Loucy (cell line): ENCODE data around the gene ICE1.
"Not testable (repeated sequence)": the region's sequence is repeated elsewhere in the genome, so short reads cannot be mapped to it uniquely, and the experiment has no call there.

Experiments used
- H2AFZ ChIP-seq: fragments of 200-600 bp; sonication (generic); 2 replicates; pipeline ENCODE4 v1.6.0; 2016; ENCODE audit warnings: antibody characterized with exemption, mild to moderate bottlenecking, low read length, moderate library complexity
- H3F3A ChIP-seq: fragments of 200-600 bp; 2 replicates; pipeline ENCODE4 v1.6.0; 2016; ENCODE audit warnings: antibody characterized with exemption, low read depth, mild to moderate bottlenecking
- H3K27me3 ChIP-seq: fragments of 200-600 bp; sonication (generic); 2 replicates; pipeline ENCODE4 v1.6.1; 2014; ENCODE audit warnings: low read length, mild to moderate bottlenecking; ENCODE audit not compliant: insufficient read depth, poor library complexity, severe bottlenecking
- H3K36me3 ChIP-seq: fragments of 200-600 bp; sonication (generic); 2 replicates; pipeline ENCODE4 v1.6.1; 2016; ENCODE audit warnings: low read length; ENCODE audit not compliant: insufficient read depth
- H3K4me1 ChIP-seq: fragments of 200-600 bp; sonication (generic); 2 replicates; pipeline ENCODE4 v1.5.1; 2014; ENCODE audit warnings: low read length, mild to moderate bottlenecking; ENCODE audit not compliant: insufficient read depth, poor library complexity, severe bottlenecking
- H3K4me2 ChIP-seq: fragments of 200-600 bp; sonication (generic); 2 replicates; pipeline ENCODE4 v1.6.0; 2014; ENCODE audit warnings: antibody characterized with exemption, low read length, low read depth, mild to moderate bottlenecking; ENCODE audit not compliant: poor library complexity, severe bottlenecking
- H3K4me3 ChIP-seq: fragments of 200-600 bp; sonication (generic); 2 replicates; pipeline ENCODE4 v1.5.1; 2014; ENCODE audit warnings: low read length, mild to moderate bottlenecking, mixed read lengths; ENCODE audit not compliant: poor library complexity, severe bottlenecking
- H3K79me2 ChIP-seq: fragments of 200-600 bp; sonication (generic); 2 replicates; pipeline ENCODE4 v1.6.1; 2014; ENCODE audit warnings: low read length; ENCODE audit not compliant: insufficient read depth
- H3K9ac ChIP-seq: fragments of 200-600 bp; sonication (generic); 2 replicates; pipeline ENCODE4 v1.6.0; 2014; ENCODE audit warnings: mild to moderate bottlenecking, low read depth, low read length, moderate library complexity; ENCODE audit not compliant: poor library complexity, severe bottlenecking
- H3K9me2 ChIP-seq: fragments of 200-600 bp; sonication (generic); replicated peaks from 2 replicates; pipeline ENCODE4 v1.6.1; 2016; ENCODE audit warnings: low read depth, low read length, mixed read lengths
- H3K9me3 ChIP-seq: fragments of 200-600 bp; sonication (generic); 2 replicates; pipeline ENCODE4 v1.6.1; 2014; ENCODE audit warnings: mild to moderate bottlenecking, antibody characterized with exemption, low read length, low read depth; ENCODE audit not compliant: insufficient read depth
- H4K20me1 ChIP-seq: fragments of 200-600 bp; sonication (generic); 2 replicates; pipeline ENCODE4 v1.6.0; 2014; ENCODE audit warnings: antibody characterized with exemption, low read length, mild to moderate bottlenecking; ENCODE audit not compliant: insufficient read depth, poor library complexity, severe bottlenecking
- EZH2phosphoT487 ChIP-seq: fragments of 200-600 bp; IDR thresholded peaks from 2 replicates; pipeline ENCODE4 v1.6.1; 2018; ENCODE audit warnings: antibody characterized with exemption, mild to moderate bottlenecking, moderate library complexity, borderline replicate concordance
- TF ChIP-seq, protein P1 (sequence below): fragments of 200-600 bp; sonication (generic); conservative IDR thresholded peaks from 2 replicates; pipeline ENCODE4 v1.5.1; 2014; ENCODE audit warnings: mild to moderate bottlenecking, antibody characterized with exemption, low read length

ICE1 gene

DNA sequence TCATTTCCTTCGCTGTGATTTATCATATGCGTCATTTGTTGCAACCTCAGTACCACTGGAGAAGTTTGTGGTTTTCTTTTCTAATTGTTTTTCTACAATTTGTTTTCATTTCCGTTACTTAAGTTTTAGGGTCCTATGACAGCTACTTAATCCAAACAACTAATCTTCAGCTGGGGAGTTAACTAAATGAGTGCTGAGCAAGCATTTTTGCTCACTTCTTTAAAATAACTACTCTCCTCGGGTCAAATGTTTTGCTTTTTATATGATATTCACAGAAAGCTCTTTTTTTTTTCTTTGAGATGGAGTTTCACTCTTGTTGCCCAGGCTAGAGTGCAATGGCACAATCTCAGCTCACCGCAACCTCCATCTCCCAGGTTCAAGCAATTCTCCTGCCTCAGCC lies 14.6 kb upstream of the ICE1 start:
- Histone ChIP-seq H3K36me3 (no peaks in the 10 kb centered on the region), H3K4me1 (no peaks in the 10 kb centered on the region), H4K20me1 (no peaks in the 10 kb centered on the region), H3K27me3 (no peaks in the 10 kb centered on the region), H3K9me2 (no peaks in the 10 kb centered on the region), H3F3A (no peaks in the 10 kb centered on the region), H3K9ac (no peak overlapping the region), H3K4me3 (no peak overlapping the region), H3K9me3 (peaks cover 15% of the 10 kb centered on the region; the same call in 1 of the 2 replicates), H2AFZ (no peak overlapping the region), H3K4me2 (no peak overlapping the region), H3K79me2 (no peaks in the 10 kb centered on the region)
- TF ChIP-seq EZH2phosphoT487, result no peak
- TF ChIP-seq, protein P1, sequence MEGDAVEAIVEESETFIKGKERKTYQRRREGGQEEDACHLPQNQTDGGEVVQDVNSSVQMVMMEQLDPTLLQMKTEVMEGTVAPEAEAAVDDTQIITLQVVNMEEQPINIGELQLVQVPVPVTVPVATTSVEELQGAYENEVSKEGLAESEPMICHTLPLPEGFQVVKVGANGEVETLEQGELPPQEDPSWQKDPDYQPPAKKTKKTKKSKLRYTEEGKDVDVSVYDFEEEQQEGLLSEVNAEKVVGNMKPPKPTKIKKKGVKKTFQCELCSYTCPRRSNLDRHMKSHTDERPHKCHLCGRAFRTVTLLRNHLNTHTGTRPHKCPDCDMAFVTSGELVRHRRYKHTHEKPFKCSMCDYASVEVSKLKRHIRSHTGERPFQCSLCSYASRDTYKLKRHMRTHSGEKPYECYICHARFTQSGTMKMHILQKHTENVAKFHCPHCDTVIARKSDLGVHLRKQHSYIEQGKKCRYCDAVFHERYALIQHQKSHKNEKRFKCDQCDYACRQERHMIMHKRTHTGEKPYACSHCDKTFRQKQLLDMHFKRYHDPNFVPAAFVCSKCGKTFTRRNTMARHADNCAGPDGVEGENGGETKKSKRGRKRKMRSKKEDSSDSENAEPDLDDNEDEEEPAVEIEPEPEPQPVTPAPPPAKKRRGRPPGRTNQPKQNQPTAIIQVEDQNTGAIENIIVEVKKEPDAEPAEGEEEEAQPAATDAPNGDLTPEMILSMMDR, result no peak

DNA sequence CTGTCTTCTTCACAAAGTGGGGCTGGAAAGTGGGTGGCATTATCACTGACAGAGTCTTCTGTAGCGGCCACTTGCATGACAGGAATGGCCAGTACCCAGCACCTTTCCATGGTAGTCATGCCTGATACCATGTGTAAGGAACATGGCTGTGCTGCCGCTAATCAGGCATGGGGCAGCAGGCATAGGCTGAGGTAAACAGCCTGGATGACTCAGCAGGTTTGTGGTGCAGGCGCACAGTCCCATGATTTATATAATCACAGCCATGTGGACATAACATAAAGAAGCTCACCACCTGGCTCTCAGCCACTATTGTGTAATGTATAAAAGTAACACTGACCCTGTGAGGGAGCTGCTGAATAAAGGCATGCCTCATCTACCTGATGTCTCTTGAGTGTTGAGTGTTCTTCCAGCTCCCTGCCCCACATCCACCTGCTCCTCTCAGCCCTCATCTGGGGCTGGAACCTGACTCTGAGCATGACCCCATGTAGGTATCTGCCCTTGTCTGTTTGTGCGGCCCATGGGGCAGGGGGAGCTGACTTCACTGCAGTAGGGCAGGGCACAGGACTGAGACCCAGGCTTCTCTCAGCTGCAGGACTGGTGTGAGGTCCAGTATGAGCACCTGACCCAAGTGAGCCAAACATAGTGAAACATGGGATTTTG lies 13.2 kb upstream of the ICE1 start:
- Histone ChIP-seq H3K4me1 (no peaks in the 10 kb centered on the region), H3K36me3 (no peaks in the 10 kb centered on the region)

DNA sequence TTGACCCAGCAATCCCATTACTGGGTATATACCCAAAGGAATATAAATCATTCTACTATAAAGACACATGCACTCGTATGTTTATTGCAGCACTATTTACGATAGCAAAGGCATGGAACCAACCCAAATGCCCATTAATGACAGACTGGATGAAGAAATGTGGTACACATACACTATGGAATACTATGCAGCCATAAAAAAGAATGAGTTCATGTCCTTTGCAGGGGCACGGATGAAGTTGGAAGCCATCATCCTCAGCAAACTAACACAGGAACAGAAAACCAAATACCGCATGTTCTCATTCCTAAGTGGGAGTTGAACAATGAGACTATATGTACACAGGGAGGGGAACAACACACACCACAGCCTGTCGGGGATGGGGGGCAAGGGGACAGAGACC lies 8.6 kb upstream of the ICE1 start:
- H4K20me1 ChIP-seq, H3K36me3 ChIP-seq, H3K9me2 ChIP-seq, H2AFZ ChIP-seq, H3K4me2 ChIP-seq, H3K79me2 ChIP-seq, H3K27me3 ChIP-seq, H3K4me3 ChIP-seq, H3F3A ChIP-seq, H3K4me1 ChIP-seq, H3K9ac ChIP-seq: not testable (repeated sequence)
- peaks cover 13% of the 10 kb centered on the region; the same call in 1 of the 2 replicates for H3K9me3 ChIP-seq

More for the DNA sequence above, 13.2 kb upstream of the ICE1 start:
- no peaks in the 10 kb centered on the region for H3K27me3 ChIP-seq
- no peak overlapping the region for H2AFZ ChIP-seq
- no peaks in the 10 kb centered on the region for H3K9me2 ChIP-seq
- H4K20me1 ChIP-seq, result no peaks in the 10 kb centered on the region
- H3K9me3 ChIP-seq, result peaks cover 15% of the 10 kb centered on the region; the same call in 1 of the 2 replicates
- no peaks in the 10 kb centered on the region for H3K79me2 ChIP-seq
- no peak overlapping the region for H3K4me2 ChIP-seq
- H3K4me3 ChIP-seq, result no peak overlapping the region
- H3F3A ChIP-seq, result no peaks in the 10 kb centered on the region
- TF ChIP-seq, protein P1, result no peak
- TF ChIP-seq EZH2phosphoT487, result no peak
- no peak overlapping the region for H3K9ac ChIP-seq

DNA sequence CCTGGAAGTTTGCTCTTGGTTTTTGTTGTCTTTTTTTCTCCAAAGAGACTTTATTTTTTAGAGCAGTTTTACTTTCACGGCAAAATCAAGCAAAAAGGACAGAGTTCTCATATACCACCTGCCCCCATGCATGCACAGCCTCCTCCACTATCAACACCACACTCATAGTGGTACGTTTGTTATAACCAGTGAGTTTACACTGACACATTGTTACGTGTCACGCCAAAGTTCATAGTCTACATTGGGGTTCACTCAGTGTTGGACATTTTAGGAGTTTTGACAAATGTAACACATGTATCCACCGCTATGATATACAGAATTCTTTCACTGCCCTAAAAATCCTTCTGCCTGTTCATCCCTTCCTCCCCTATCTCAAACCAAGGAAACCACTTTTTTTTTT lies 7.5 kb upstream of the ICE1 start:
- Histone ChIP-seq H4K20me1 (no peaks in the 10 kb centered on the region), H3K4me3 (no peak overlapping the region), H3K9ac (no peak overlapping the region), H3K79me2 (no peaks in the 10 kb centered on the region), H3K36me3 (no peaks in the 10 kb centered on the region), H3K9me3 (peaks cover 3% of the 10 kb centered on the region; the same call in 1 of the 2 replicates), H2AFZ (no peak overlapping the region), H3K9me2 (no peaks in the 10 kb centered on the region), H3K27me3 (no peaks in the 10 kb centered on the region), H3F3A (no peaks in the 10 kb centered on the region), H3K4me1 (peaks cover 5% of the 10 kb centered on the region), H3K4me2 (no peak overlapping the region)
- TF ChIP-seq EZH2phosphoT487, result no peak
- TF ChIP-seq, protein P1, result no peak
